Measurements from ENCODE around the gene FTO. TPM values are rescaled to one million over a fixed set of nuclear protein-coding genes. Genes with fewer than 3 reads are reported as not detected.

Gene FTO
- total RNA-seq, 4 donors from 2014 or later, result 125 to 182 (median 164) TPM

DNA sequence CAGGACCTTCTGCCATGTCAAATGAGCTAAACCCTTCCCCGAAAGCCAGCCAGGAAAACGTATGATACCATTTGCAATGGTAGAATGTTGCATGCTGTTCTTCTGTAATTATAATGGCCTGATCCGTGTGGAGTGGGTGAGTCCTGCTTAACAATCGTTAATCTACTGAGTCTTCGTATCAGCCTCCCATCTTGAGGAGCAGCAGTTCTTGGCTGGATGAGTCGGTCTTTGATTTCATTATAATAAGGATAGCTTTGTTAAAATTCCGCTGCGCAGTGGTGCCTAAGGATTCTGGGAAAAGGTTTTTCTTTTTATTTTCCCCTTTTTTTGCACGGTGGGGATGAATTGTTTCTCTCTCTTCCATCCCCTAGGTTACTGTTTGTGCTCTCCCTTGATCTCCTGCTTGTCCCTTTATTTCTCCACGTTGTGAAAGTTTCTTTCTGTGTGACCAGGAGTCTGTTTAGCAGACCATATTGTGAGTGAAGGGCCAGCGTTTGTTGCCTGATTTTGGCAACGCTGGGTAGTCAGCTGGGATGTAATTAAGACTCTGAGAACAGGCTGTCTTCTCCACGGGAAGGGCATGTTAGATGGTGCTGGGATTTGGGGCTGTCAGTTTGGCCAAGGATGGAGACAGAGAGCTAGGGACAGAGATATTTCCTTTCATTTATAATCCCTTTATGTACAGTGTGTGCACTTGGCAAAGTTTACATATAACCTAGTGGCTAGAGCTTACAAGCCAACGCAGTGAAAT is 263.0 kb downstream of the FTO start:
- Histone ChIP-seq H3K27ac (no peak overlapping the region), H3K4me1 (peaks cover 0 to 6% of the 10 kb centered on the region in 2 donors), H3K9me3 (no peaks in the 10 kb centered on the region), H3K4me3 (replicated peaks in 1 of 3) (no peak overlapping the region), H3K36me3 (no peaks in the 10 kb centered on the region), H3K27me3 (no peaks in the 10 kb centered on the region)
- DNase-seq, result no peak
- intact Hi-C loops (cut with DNase I), result no loop called here
- TF ChIP-seq POLR2A (IDR thresholded peaks at IDR 0.05), result no peak
- TF ChIP-seq, protein P1, sequence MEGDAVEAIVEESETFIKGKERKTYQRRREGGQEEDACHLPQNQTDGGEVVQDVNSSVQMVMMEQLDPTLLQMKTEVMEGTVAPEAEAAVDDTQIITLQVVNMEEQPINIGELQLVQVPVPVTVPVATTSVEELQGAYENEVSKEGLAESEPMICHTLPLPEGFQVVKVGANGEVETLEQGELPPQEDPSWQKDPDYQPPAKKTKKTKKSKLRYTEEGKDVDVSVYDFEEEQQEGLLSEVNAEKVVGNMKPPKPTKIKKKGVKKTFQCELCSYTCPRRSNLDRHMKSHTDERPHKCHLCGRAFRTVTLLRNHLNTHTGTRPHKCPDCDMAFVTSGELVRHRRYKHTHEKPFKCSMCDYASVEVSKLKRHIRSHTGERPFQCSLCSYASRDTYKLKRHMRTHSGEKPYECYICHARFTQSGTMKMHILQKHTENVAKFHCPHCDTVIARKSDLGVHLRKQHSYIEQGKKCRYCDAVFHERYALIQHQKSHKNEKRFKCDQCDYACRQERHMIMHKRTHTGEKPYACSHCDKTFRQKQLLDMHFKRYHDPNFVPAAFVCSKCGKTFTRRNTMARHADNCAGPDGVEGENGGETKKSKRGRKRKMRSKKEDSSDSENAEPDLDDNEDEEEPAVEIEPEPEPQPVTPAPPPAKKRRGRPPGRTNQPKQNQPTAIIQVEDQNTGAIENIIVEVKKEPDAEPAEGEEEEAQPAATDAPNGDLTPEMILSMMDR (IDR thresholded peaks at IDR 0.05), result no peak
- WGBS, 2 donors, result 79 to 89% methylated on average over 14 of the region's 14 CpGs

DNA sequence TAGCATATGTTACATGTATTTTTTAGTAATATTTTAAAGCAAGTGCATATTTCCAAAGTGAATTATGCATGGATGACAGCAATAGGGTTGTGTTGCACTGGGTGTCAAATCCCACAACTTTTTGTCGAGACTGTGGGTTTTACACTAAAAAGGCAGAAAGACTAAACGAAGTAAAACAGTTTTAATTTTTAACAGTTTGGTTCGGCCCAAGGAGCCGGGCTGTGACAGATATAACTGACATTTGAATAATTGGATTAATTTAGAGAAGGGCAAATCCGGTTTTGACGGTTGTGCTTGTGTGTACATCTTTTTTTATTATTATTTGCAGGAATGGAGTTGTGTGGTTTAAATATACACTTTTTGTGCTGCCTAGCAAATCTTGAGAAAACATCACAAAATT is 263.6 kb downstream of the FTO start:
- peaks cover 0 to 6% of the 10 kb centered on the region in 2 donors for H3K4me1 ChIP-seq
- H3K4me3 ChIP-seq (replicated peaks in 1 of 3), result no peak overlapping the region
- H3K9me3 ChIP-seq, result no peaks in the 10 kb centered on the region
- intact Hi-C loops (cut with DNase I), result no loop called here
- no peaks in the 10 kb centered on the region for H3K27me3 ChIP-seq
- no peak overlapping the region for H3K27ac ChIP-seq
- WGBS, 2 donors, result 96 to 98% methylated on average over 6 of the region's 6 CpGs
- TF ChIP-seq, protein P1 (IDR thresholded peaks at IDR 0.05), result no peak
- TF ChIP-seq POLR2A (IDR thresholded peaks at IDR 0.05), result no peak
- no peaks in the 10 kb centered on the region for H3K36me3 ChIP-seq
- DNase-seq, result no peak

DNA sequence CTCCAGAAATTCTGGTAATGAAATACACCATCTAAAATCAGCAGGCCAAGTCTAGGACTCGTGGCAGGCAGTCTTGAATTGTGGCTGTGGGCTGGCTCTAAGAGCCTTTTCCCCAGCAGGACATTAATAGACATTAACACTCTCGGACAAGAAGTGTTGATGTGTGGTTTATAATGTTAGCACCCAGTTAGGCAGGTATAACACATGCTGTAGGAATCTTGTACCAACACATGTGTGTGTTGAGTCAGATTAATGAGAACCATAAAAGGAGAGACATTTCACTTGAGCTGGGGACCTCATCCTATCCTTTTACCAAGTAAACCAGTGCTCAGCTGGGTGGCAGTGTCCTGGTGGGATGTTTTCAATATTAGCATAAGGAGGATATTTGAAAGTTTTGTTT is 264.5 kb downstream of the FTO start:
- Histone ChIP-seq H3K9me3 (no peaks in the 10 kb centered on the region), H3K4me1 (peaks cover 0 to 6% of the 10 kb centered on the region in 2 donors), H3K27ac (no peak overlapping the region), H3K4me3 (replicated peaks in 1 of 3) (no peak overlapping the region), H3K36me3 (no peaks in the 10 kb centered on the region), H3K27me3 (no peaks in the 10 kb centered on the region)
- 83 to 92% methylated on average over 2 of the region's 2 CpGs for WGBS, 2 donors
- intact Hi-C loops (cut with DNase I), result no loop called here
- no peak for DNase-seq
- TF ChIP-seq, protein P1 (IDR thresholded peaks at IDR 0.05), result no peak
- no peak for TF ChIP-seq POLR2A (IDR thresholded peaks at IDR 0.05)

DNA sequence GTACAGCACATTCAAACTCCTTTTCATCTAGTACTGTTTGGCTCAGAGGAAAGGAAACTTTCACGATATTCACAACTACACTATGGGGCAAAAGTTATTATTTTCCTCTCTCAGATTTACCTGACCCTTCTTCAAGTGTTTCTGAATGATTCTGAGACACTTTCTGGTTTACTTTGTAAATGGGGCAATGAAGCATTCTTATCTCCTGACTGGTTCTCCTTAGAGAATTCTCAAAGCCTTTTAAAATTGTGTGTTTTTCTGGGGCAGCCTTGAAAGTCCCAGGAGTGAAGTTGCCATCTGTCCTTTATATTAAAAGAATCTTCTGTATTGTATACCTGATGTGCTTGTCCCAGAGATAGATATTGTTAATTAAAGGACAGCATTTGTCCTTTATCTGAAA is 264.9 kb downstream of the FTO start:
- no peak for DNase-seq
- Histone ChIP-seq H3K36me3 (no peaks in the 10 kb centered on the region), H3K27ac (no peak overlapping the region), H3K4me3 (replicated peaks in 1 of 3) (no peak overlapping the region), H3K4me1 (peaks cover 0 to 6% of the 10 kb centered on the region in 2 donors), H3K9me3 (no peaks in the 10 kb centered on the region), H3K27me3 (no peaks in the 10 kb centered on the region)
- TF ChIP-seq POLR2A (IDR thresholded peaks at IDR 0.05), result no peak
- TF ChIP-seq, protein P1 (IDR thresholded peaks at IDR 0.05), result no peak
- intact Hi-C loops (cut with DNase I), result no loop called here
- 27 to 28% methylated on average over 1 of the region's 1 CpG for WGBS, 2 donors

DNA sequence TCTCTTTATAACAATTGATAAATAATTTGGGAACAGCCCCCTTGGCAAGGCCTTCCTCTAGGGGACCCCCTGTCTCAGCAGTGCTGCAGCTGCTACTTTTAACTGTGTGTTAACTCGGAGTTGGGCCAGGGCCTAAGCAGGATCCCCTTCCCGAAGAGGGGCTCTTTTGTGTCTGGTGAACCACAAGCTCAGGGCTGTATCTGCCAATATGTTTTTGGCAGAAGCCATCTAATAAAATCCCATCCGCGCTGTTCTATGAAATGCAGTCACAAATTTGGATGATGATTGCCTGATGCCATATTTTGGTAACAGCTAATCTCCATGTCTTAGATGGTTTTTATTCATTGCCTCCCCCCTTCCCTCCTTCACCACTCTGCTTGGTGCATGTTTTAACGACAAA is 267.7 kb downstream of the FTO start:
- peaks cover 0 to 6% of the 10 kb centered on the region in 2 donors for H3K4me1 ChIP-seq
- intact Hi-C loops (cut with DNase I), result no loop called here
- H3K36me3 ChIP-seq, result no peaks in the 10 kb centered on the region
- H3K9me3 ChIP-seq, result no peaks in the 10 kb centered on the region
- DNase-seq, result no peak
- no peaks in the 10 kb centered on the region for H3K27me3 ChIP-seq
- 91 to 96% methylated on average over 5 of the region's 5 CpGs for WGBS, 2 donors
- no peak for TF ChIP-seq POLR2A (IDR thresholded peaks at IDR 0.05)
- TF ChIP-seq, protein P1 (IDR thresholded peaks at IDR 0.05), result no peak
- H3K27ac ChIP-seq, result no peak overlapping the region
- H3K4me3 ChIP-seq (replicated peaks in 1 of 3), result no peak overlapping the region

Data from thyroid gland (tissue), 4 donors.